MG63 (cell line): Measurements from ENCODE around the gene RTEL1. TPM values are rescaled to one million over a fixed set of nuclear protein-coding genes. Genes with fewer than 3 reads are reported as not detected.

Source experiments
- DNase-seq: peaks from one replicate; pipeline ENCODE4 v3.0.0-alpha.2; 2020
- H3K27me3 ChIP-seq: fragments of 250-450 bp; sonication (Bioruptor Pico); 2 replicates; pipeline ENCODE4 v1.5.1; 2020; ENCODE audit warnings: mild to moderate bottlenecking, moderate library complexity
- H3K36me3 ChIP-seq: fragments of 250-450 bp; sonication (Bioruptor Pico); 2 replicates; pipeline ENCODE4 v1.5.1; 2020; ENCODE audit warnings: mild to moderate bottlenecking, moderate library complexity
- H3K4me3 ChIP-seq: fragments of 250-450 bp; sonication (Bioruptor Pico); 2 replicates; pipeline ENCODE4 v1.5.1; 2020; ENCODE audit warnings: mild to moderate bottlenecking, moderate library complexity
- H3K9me3 ChIP-seq: fragments of 250-450 bp; sonication (Bioruptor Pico); 2 replicates; pipeline ENCODE4 v1.5.1; 2020; ENCODE audit warnings: mild to moderate bottlenecking, moderate library complexity
- total RNA-seq: library from RNA; depleted of rRNA; stranded (reverse); fragments of >200 nt; shearing (Covaris generic); gene quantifications from 2 replicates; pipeline ENCODE4 v1.2.3, GENCODE V29; 2014; ENCODE audit warnings: low replicate concordance

Gene RTEL1
- total RNA-seq, 1 experiment from 2014 or later, result 13.4 TPM

GRCh38 chr20:63734946-63735858, 77.1 kb downstream of the RTEL1 start:
- Histone ChIP-seq H3K36me3 (peaks cover 30% of the 10 kb centered on the region), H3K9me3 (no peaks in the 10 kb centered on the region), H3K27me3 (no peaks in the 10 kb centered on the region), H3K4me3 (no peak overlapping the region)
- DNase-seq, result no peak

GRCh38 chr20:63735859-63736718, 78.0 kb downstream of the RTEL1 start, which contains the start of gene LIME1:
Gene LIME1 (plus strand): TSS chr20:63736664. CDS start chr20:63737550, 886 bp downstream.
- DNase-seq, result no peak
- H3K4me3 ChIP-seq, result no peak within 1 kb of the TSS
- H3K9me3 ChIP-seq, result no peaks in the 10 kb centered on the region
- peaks cover 29% of the 10 kb centered on the region for H3K36me3 ChIP-seq
- no peaks in the 10 kb centered on the region for H3K27me3 ChIP-seq

- no peak for DNase-seq
- H3K4me3 ChIP-seq, result no peak overlapping the region
- no peaks in the 10 kb centered on the region for H3K27me3 ChIP-seq
- no peaks in the 10 kb centered on the region for H3K9me3 ChIP-seq
- H3K36me3 ChIP-seq, result peaks cover 39% of the 10 kb centered on the region
These were observed 79.0 kb downstream of the RTEL1 start for GRCh38 chr20:63736893-63737694.

GRCh38 chr20:63737695-63737944, 79.5 kb downstream of the RTEL1 start:
- no peaks in the 10 kb centered on the region for H3K9me3 ChIP-seq
- H3K4me3 ChIP-seq, result no peak overlapping the region
- peaks cover 41% of the 10 kb centered on the region for H3K36me3 ChIP-seq
- no peaks in the 10 kb centered on the region for H3K27me3 ChIP-seq
- DNase-seq, result no peak

GRCh38 chr20:63737945-63738686, 80.0 kb downstream of the RTEL1 start:
- DNase-seq, result no peak
- Histone ChIP-seq H3K36me3 (peaks cover 40% of the 10 kb centered on the region), H3K4me3 (no peak overlapping the region), H3K9me3 (no peaks in the 10 kb centered on the region), H3K27me3 (no peaks in the 10 kb centered on the region)

GRCh38 chr20:63738687-63739129, 80.6 kb downstream of the RTEL1 start:
- H3K36me3 ChIP-seq, result peaks cover 42% of the 10 kb centered on the region
- no peak overlapping the region for H3K4me3 ChIP-seq
- no peak for DNase-seq

GRCh38 chr20:63739130-63740069, 81.3 kb downstream of the RTEL1 start, which contains the start of gene SLC2A4RG:
Gene SLC2A4RG (plus strand): TSS chr20:63739776. CDS start chr20:63739913, 137 bp downstream.
- Histone ChIP-seq H3K9me3 (no peaks in the 10 kb centered on the region), H3K4me3 (peak within 1 kb of the TSS; percentile 86), H3K27me3 (no peaks in the 10 kb centered on the region), H3K36me3 (peaks cover 46% of the 10 kb centered on the region)
- peak; percentile 79 for DNase-seq

More at GRCh38 chr20:63738687-63739129, 80.6 kb downstream of the RTEL1 start:
- H3K9me3 ChIP-seq, result no peaks in the 10 kb centered on the region
- no peaks in the 10 kb centered on the region for H3K27me3 ChIP-seq

GRCh38 chr20:63740070-63740626, 82.0 kb downstream of the RTEL1 start:
- peak; percentile 76 for DNase-seq
- Histone ChIP-seq H3K27me3 (no peaks in the 10 kb centered on the region), H3K9me3 (no peaks in the 10 kb centered on the region), H3K36me3 (peaks cover 44% of the 10 kb centered on the region), H3K4me3 (peak overlapping the region; percentile 86)

GRCh38 chr20:63740627-63741353, 82.7 kb downstream of the RTEL1 start:
- peak; percentile 96 for DNase-seq
- H3K27me3 ChIP-seq, result no peaks in the 10 kb centered on the region
- peaks cover 40% of the 10 kb centered on the region for H3K36me3 ChIP-seq
- H3K4me3 ChIP-seq, result peak overlapping the region; percentile 86
- no peaks in the 10 kb centered on the region for H3K9me3 ChIP-seq

GRCh38 chr20:63741354-63741675, 83.2 kb downstream of the RTEL1 start:
- no peaks in the 10 kb centered on the region for H3K27me3 ChIP-seq
- H3K4me3 ChIP-seq, result peak overlapping the region; percentile 86
- no peak for DNase-seq
- peaks cover 37% of the 10 kb centered on the region for H3K36me3 ChIP-seq
- no peaks in the 10 kb centered on the region for H3K9me3 ChIP-seq

- DNase-seq, result no peak
- no peaks in the 10 kb centered on the region for H3K27me3 ChIP-seq
These were observed 83.7 kb downstream of the RTEL1 start for GRCh38 chr20:63741676-63742380.

GRCh38 chr20:63742381-63743024, 84.4 kb downstream of the RTEL1 start:
- Histone ChIP-seq H3K27me3 (no peaks in the 10 kb centered on the region), H3K9me3 (no peaks in the 10 kb centered on the region), H3K36me3 (peaks cover 37% of the 10 kb centered on the region), H3K4me3 (no peak overlapping the region)
- DNase-seq, result no peak

More at GRCh38 chr20:63741676-63742380, 83.7 kb downstream of the RTEL1 start:
- H3K36me3 ChIP-seq, result peaks cover 37% of the 10 kb centered on the region
- no peaks in the 10 kb centered on the region for H3K9me3 ChIP-seq
- peak overlapping the region; percentile 86 for H3K4me3 ChIP-seq

- H3K4me3 ChIP-seq, result no peak overlapping the region
- no peaks in the 10 kb centered on the region for H3K9me3 ChIP-seq
- no peaks in the 10 kb centered on the region for H3K27me3 ChIP-seq
- H3K36me3 ChIP-seq, result peaks cover 36% of the 10 kb centered on the region
- DNase-seq, result no peak
These were observed 85.3 kb downstream of the RTEL1 start for GRCh38 chr20:63743210-63743970.
